Lung microvascular endothelial cell (primary cell): ENCODE data around the gene RERE. TPM values are rescaled to one million over a fixed set of nuclear protein-coding genes. Genes with fewer than 3 reads are reported as not detected.

Experiments used
- DNase-seq, 2 donors: peaks; one replicate each; pipeline versions ENCODE4 v3.0.0 to v3.0.0-alpha.2; 2010; ENCODE audit warnings: low read depth in 2 of 2
- total RNA-seq: library from RNA; depleted of rRNA; stranded (reverse); fragments of >200 nt; gene quantifications from 2 replicates; pipeline ENCODE4 v1.2.1, GENCODE V29; 2014

Gene RERE
- total RNA-seq, 1 donor from 2014 or later, result 86.5 TPM

DNA sequence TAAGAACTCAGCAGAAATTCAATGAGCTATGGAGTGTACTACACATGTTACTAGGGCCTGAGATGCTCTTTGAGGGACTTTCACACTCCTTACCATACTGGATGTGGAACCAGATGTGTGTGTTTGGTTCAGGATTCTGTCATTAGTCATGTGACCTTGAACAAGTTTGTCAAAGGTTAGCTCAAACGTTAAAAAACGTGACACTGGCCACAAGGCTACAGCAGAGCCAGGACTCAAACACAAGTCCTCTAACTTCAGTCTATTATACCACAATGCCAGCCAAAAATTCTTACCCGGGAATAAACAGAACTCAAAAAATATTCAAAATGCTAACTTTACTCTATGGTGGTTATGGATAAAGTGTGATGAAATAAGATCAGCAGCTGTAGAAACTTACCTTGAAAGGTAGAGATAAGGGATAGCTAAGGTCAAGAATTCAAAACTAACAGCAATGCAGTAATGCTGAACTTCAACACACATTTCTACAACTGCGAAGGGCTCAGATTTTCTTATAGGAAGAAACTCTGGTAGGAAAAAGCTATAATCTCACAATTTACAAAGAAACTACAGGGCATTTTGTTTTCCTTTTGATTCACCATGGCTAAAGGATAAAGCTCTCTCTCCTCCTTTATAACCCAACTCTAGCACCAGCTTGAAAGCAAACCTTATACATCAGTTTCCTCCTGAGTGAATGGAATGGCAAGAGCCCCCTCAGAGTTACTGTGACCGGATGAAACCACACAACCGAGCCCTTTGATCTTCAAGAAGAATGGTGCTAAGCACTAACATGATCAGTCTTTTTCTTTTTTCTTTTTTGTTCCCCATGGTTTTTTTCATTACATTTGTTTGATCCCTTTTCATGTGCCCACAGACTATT is 265.6 kb downstream of the RERE start:
- no peak for DNase-seq

DNA sequence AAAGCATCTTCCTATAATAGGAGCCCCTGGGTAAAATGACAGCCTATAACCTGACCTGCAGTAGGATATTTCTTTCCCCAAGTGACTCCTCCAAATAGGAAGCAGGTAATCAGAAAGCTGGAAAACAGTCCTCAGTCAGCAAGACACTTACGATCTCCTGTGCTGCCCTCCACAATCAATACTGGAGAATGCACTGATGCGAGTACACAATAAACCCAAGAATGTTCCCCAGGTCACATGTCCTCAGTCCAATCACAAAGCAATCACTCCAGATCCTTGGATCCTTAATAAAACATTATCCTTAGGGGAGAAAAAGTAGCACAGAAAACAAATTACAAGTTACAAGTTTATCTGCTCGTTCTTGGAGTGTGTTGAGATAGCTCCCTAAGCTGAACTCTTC is 266.4 kb downstream of the RERE start:
- DNase-seq, result no peak

DNA sequence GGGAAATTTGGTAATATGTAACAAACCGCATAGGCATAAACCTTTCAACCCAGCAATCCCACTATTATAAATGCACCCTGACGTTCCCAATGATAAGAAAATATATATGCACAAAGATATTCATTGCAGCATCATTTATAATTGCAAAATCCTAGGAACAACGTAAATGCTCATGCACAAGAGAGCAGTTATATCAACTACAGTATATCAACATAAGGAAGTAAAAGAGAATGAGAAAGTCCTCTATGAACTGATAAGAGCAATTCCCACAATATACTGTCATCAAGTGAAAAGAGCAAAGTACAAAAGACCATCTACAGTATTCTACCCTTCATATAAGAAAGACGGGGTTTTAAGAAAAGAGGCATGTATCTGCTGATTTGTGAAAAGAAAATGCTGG is 269.6 kb downstream of the RERE start:
- DNase-seq, result no peak

DNA sequence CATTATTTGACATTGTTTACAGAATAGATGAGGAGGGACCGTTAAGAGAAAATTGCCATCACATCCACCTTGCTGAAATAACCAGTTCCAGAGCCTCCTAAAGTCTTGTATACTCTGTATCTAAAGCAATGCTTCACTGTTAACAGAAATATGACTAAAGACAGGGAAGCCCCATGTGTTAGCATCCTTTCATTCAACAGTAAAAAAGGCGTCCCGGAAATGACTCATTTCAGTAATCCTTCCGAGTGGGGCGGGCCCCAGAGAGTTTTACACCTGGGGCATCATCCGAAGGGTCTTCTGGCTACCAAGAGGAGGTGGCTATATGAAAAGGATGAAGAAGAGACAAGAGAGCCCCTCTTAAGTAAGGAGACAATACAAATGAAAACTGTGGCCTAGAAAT is 272.4 kb downstream of the RERE start:
- DNase-seq, result peak; percentile 30 to 70

DNA sequence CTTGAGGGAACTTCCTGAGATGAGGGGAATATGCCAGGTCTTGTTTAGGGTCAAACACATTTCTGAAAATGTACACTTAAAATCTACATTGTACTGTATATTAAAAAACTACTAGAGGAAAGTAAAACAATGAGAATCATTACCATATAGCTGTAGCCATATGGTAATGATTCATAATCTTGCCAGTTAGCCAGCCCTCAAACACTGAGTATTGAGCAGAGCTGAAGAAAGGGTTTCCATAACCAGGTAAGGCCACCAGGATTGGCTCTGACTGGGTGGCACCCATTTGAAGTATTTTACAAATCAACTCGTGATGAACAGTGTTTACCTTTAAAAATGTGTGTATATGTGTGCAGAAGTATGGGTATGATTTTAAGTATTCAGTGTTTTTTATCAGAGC is 272.8 kb downstream of the RERE start:
- no peak for DNase-seq

DNA sequence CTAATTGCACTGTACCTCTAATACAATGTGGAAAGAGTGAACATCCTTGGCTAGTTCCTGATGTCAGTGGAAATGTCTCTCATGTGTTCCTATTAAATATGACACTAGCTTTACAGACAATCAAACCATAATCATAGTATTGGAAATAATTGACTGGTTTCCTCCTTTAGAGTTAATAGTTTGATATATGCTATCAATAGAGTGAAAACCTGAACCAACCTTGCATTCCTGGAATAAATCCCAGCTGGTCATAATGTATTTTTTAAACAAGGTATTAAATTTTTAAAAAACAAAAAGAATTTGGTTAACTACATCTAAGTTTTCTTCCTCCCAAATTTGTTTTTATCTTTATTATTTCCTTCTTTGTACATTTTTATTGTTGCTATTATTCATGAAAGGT is 273.5 kb downstream of the RERE start:
- DNase-seq, result no peak

DNA sequence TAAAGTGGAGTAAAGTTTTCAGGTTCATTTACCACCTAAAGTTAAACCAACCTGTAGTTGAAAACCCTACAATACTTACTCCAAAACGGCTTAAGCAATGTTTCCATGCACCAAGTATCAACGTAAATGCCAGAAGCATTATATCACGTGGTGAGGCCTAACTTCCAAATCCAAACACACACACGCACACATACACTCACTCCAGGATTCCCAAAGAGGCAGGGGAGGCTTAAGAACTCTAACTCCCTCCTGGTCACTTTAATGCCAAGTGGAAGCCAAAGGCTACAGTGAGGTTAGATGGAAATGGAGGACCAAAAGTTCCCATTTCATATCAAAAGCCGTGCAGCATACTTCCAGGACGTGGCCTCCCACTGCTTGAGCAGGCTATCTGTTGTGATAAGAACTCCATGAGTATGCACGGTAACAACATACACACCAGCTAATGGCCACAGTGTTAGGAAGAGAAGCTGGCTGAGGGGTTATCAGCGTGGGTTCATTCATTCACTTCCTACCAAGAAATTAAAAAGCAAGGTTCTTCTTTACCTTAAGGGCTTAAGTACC is 275.4 kb downstream of the RERE start:
- no peak for DNase-seq

DNA sequence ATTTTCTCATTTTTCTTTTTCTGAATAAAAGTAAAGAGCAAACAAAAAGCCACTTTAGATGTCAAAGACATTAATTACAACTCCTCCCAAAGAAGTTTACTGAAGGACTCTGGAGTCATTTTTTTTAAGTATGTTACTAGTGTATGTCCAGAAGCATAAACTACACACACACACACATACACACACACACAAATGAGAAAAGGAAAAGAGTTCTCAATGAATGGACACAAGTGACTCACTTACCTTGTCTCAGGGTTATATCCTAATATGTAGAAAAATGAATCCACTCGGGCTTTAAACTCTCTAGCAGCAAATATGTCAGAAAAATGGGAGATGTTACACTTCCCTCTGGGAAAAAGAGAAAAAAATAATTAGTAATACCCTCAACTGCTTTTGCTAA is 276.5 kb downstream of the RERE start:
- peak in 1 of 2 donors; percentile 48 for DNase-seq

DNA sequence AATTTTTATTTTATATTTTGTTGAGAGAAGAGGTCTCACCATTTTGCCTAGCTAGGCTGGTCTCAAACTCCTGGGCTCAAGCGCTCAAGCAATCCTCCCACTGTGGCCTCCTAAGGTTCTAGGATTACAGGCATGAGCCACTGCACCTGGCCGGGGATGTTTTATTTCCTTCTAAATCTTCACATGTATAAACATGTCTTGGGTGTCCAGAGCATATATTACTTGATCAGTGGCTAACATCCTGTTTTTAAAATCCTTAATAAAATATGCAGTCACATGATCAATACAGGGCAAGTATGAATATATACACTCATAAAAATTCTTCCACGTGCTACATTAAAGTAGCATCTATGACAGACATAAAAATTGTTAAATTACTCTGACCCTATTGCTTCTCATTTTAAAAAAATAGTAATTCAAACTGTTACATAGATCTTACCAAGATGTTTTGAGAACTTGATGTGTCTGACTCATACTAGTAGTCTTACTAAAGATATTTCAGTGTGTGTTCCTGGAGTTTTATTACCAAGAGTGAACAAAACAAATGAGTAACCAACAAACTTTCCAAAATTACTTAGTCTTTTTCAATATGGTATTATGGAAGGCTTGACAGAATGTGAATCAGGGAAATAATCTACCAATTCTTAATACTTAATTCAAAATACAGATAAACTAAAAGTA is 277.0 kb downstream of the RERE start:
- peak in 1 of 2 donors; percentile 74 for DNase-seq

DNA sequence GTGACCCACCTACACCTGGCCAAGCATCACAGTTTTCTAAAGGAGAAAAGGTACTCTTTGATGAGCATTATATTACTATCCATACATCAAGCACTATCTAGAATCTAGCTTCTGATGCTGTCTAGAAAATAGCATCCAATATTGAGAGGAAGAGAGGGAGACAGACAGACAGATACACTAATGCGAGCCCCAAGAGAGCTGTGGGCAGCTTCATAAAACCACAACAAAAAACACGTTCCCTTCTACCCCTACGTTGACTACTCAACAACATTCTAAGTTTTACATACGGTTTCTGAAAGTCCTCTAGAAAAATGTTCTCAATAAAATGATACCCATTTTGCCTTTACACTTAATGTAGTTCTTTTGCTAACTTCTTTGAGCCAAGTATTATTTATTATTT is 277.8 kb downstream of the RERE start:
- DNase-seq, result no peak

DNA sequence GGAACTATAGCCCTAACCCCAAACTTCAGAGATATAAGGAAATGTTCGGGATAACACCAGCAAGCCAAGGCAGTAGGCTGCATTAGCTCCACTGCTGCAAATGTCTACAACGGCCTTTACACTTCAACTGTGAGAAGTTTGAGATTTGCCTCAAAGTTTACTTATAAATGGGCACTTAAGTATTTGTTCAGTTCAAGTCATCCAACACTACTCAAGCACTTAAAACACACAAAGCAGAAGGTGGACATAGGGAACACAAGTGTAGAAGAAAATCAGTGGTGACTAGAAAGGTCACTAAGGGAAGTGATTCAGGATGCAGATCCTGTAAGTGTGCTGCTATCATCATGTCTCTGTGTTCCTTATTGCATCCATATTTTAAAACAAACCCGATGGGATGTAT is 278.9 kb downstream of the RERE start:
- DNase-seq, result peak in 1 of 2 donors; percentile 19

DNA sequence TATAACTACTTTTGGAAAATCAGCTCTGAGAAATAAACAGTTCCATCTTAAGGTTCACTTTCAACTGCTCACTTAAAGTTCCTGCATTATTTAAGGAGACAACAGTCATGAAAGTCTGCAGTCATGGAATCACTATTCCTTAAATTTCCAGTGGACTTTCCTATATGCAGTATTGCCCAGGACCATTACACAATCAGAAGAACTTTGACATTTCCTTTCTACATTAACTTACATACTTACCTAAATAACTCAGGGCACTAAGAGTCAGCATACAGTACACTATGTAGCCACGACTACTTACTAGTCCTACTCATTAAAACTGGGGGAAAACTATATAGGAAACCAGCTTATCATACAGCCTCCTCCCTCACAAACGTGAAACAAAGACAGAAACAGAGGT is 279.4 kb downstream of the RERE start:
- no peak for DNase-seq

DNA sequence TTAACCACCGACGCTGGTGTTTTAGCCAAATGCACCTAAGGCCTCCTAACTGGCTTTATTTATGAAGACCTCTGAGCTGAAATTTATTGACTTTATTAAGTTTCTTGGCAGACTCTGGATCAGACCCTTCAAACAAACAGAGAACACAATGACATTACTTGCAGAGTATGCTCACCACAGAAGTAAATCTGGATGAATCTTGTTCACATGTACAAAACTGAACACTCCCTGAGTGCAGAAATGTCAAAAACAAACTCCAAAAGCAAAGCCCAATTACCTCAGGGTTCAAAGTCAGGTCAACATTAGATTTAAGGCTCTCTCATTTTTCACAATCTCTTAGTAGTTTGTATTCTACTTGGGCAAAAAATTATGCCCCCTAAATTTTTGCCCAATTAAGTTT is 280.9 kb downstream of the RERE start:
- no peak for DNase-seq

DNA sequence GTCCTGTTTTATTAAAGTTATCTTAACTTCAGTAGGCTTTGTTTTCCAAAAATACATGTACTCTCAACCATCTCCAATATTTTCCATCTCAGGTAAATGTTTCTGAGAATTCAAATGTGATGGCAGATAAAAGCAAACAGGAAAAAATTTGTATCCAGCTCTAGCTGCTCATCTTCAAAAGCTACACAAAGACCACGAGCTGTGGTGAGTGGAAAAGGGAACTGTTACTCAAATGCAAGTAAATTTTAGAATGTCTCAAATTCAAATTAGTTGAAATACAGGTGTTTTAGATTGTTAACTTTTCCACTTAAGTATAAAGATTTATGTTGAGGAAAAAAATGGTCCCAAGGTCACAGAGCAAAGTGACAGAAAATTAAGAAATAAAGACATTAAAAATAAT is 283.5 kb downstream of the RERE start:
- no peak for DNase-seq

DNA sequence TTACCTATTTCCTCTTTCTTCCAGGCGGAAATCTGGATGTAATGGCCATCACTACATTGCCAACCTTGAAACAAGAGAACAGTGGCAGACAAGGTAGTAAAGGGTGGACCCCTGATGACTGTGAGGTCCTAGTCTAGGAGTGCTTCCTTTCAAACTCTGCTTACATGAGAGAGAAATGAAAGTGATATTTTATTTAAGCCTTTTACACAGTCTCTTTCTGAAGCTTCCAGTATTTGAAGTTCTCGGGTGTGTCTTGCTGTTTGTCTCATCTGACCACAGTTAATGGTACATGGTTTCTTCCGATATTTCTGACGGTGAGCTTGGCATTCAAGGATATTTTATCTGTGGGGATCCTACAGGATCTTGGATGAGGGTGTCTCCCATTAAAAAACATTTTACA is 284.3 kb downstream of the RERE start:
- DNase-seq, result no peak

DNA sequence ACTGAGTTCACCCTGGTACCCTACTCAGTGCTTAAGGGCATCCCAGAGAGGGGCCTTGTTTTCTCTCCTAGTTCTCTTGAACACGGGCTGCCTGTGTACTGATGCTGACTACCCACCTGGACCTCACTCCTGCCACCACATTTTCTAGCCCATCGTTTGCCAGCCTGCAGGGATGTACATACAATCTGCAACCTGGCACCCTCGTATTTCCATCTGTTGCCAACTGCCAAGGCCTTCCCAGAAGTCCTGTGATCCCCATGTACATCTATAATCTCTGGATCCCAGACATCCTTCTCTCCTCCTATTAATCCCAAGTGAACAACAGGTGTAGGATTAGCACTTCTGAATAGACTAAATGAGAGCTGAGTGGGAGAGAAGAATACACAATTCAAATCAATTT is 287.5 kb downstream of the RERE start:
- no peak for DNase-seq

DNA sequence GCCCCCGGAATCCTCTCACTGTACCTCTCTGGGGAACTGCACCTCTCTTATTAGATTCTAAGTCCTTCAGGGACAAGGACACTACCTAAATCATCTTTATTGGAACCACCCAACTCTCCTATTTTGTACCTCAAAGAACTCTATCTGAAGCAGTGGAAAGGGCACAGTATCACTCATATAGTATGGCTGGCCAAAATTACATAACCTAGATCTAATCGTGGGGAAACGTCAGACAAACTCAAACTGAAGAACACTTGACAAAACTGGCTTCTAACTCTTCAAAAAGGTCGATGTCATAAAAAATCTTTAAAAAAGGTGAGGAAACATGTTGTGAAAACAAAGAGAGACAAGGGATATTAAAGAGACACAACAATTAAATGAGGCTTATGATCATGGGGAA is 289.5 kb downstream of the RERE start:
- no peak for DNase-seq

DNA sequence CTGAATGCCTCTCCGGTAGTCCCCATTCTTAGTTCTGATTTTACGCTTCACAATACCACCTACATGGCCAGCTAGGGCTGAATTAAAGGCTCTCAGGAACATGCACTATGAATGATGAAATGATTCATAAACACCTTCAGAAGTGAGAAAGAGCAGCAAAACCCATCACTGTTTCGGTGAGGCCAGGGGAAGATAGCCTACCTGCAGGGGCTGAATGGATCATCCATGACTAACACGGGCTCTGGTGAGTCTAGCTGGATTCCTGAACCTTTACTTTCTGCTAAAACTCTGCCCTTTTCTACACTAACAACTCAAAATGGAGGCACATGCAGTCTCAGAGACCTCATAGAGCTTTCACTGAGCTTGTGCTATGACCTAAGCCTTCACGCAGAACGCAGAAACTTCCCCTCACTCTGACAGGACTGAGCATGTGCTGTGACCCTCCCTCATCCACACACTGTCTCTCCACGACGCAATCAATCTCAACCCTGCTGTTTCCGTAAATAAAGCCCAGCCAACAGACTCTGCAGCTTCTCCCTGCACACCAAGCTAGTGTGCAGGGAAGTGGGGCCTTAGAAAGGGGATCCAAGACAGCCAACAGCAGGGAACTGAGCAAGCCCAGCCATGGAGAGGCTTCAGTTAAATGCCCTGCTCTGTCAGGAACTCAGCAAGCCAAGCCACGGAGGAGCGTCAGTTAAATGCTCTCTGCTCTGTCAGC is 291.7 kb downstream of the RERE start:
- peak; percentile 95 to 96 for DNase-seq

DNA sequence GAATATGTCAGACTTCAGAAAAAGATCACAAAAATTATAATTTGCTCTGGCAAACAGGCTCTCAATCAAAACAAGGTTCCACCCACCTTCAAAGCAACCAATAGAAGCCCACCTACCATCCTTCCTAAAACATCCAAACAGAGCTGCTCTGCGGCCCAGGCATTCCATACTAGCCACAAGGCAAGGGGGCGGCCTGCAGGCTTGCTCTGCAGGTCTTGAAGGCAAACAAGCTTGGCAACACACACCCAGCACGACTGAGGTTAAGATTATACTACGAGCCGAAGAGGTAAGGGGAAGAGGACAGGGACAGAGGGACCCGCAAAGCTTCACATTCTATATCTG is 292.3 kb downstream of the RERE start:
- DNase-seq, result peak; percentile 10 to 31

DNA sequence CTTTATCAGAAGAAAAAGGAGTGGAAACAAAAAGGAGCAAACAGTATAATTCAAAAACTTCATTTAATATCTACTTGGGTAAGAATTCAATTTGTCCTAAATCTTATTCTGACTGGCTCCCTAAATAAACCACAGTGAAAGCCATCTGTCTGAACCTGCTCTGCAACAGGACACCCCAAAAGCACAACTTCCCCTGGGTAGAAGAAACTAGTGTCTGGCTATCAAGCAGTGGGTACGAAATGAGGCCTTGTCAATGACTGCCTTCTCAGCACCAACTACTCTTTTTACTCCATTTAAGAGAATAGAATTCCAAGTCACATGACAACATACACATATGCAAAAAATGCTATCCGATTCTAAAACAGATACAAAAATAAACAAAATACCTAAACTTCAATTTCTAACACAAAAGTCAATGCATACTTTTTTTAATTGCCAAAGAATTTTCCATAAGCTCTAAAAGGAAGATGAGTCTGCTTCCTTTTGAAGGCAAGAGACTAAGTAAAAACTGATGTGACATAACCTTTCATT is 292.7 kb downstream of the RERE start:
- peak in 1 of 2 donors; percentile 19 for DNase-seq

DNA sequence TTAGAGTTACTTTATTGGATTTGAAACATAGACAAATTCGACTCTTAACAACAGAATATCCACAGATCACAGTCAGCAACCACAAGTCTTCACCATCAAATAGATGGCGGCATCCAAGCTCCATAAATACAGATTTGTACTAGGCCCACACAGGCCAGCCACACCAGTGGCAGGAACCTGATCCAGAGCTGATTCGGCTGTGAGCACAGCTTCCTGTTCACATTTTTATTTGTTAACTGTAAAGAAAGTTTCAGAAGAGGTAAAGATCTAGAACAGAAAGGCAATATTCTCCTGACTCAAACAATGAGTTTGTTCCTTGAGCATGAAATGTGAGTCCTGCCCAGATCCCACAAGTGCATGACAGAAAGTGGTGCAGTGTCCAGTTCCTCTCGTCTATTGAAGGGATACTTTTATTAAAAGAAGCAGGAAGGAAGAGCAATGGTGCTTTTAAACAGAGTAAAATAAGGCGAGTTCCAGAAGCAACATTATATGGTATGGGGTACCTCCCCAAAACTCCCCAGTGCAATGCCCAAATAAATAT is 293.7 kb downstream of the RERE start:
- peak in 1 of 2 donors; percentile 8 for DNase-seq
